ENCODE data around the gene JAZF1.
"Not testable (repeated sequence)": the region's sequence is repeated elsewhere in the genome, so short reads cannot be mapped to it uniquely, and the experiment has no call there.

Gene JAZF1

GRCh38 chr7:28016297-28016696 lies 164.3 kb downstream of the JAZF1 start:
- no peak for DNase-seq (ENCODE audit: low read depth in 1 of 2, low spot score in 1 of 2)

- DNase-seq (ENCODE audit: low read depth in 1 of 2, low spot score in 1 of 2) = no peak
These were observed 165.4 kb downstream of the JAZF1 start for GRCh38 chr7:28015169-28015568.

DNA sequence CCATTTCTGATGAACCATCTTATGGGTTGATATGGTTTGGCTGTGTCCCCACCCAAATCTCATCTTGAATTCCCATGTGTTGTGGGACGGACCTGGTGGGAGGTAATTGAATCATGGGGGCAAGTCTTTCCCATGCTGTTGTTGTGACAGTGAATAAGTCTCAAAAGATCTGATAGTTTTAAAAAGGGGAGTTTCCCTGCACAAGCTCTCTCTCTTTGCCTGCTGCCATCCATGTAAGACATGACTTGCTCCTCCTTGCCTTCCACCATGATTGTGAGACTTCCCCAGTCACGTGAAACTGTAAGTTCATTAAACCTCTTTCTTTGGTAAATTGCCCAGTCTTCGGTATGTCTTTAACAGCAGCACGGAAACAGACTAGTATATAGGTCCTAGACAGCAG lies 166.3 kb downstream of the JAZF1 start:
- DNase-seq (ENCODE audit: low read depth in 1 of 2, low spot score in 1 of 2) = not testable (repeated sequence)

DNA sequence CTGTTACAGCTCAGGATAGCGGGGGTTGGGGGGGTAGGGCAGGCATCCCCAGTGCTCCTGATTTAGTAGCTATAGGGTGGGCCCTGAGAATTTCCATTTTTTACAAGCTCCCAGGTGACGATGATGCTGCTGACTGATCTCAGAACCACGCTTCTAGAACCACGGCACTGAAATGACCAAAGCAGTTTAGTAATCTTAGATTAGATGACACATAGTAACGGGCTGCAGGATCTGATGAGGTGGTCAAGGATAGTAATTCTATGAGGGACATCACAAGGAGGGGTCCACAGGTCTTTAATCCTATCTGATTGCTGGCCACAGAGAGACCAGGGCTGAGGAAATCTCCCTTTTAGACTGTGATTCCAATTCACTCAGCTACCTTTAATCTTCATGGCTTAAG lies 167.2 kb downstream of the JAZF1 start:
- DNase-seq (ENCODE audit: low read depth in 1 of 2, low spot score in 1 of 2) = no peak

- no peak for DNase-seq (ENCODE audit: low read depth in 1 of 2, low spot score in 1 of 2)
These were observed 167.6 kb downstream of the JAZF1 start for GRCh38 chr7:28013019-28013418.

- no peak for DNase-seq (ENCODE audit: low read depth in 1 of 2, low spot score in 1 of 2)
These were observed 171.7 kb downstream of the JAZF1 start for GRCh38 chr7:28008911-28009310.

GRCh38 chr7:28008171-28008570 lies 172.4 kb downstream of the JAZF1 start:
- DNase-seq (ENCODE audit: low read depth in 1 of 2, low spot score in 1 of 2) = no peak

DNA sequence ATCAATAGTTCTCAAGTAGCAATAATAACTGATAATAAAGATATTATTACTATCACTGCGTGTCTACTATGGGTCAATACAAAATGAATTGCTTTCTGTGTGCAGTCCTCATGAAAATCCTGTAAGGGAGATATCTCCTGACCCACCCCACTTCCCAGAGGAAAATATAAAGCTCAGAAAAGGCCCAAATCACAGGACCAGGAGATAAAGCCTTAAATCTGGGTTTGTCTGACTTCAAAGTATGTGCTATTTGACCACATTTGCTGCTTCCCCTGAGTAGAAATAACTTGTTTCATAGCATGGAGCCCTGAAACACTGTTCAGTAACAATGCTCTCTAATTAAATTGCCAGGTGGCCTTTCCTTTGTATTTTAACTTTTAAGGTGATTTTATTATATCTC lies 174.1 kb downstream of the JAZF1 start:
- DNase-seq (ENCODE audit: low read depth in 1 of 2, low spot score in 1 of 2) = no peak

- DNase-seq (ENCODE audit: low read depth in 1 of 2, low spot score in 1 of 2) = no peak
These were observed 174.8 kb downstream of the JAZF1 start for GRCh38 chr7:28005847-28006231.

GRCh38 chr7:28005075-28005846 lies 175.3 kb downstream of the JAZF1 start:
- DNase-seq (ENCODE audit: low read depth in 1 of 2, low spot score in 1 of 2) = no peak

DNA sequence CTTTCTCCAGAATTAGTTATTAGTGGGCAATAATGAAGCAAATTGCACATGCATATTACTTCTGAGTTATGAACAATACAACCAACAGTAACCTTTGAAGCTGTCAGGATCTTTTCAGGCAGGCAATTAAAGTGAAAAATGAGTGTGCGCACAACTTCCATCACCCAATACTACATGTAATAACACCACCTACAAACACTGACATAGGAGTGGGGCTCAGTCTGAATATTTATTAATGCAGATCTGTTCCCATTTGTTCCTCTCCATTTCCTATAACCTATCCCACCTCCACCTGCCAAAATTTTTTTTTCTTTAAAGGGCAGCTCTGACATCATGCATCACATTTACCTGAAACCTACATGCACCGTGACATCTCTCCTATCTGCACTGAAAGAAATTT lies 177.2 kb downstream of the JAZF1 start:
- no peak for DNase-seq (ENCODE audit: low read depth in 1 of 2, low spot score in 1 of 2)

GRCh38 chr7:28002638-28003037 lies 178.0 kb downstream of the JAZF1 start:
- no peak for DNase-seq (ENCODE audit: low read depth in 1 of 2, low spot score in 1 of 2)

GRCh38 chr7:28001896-28002295 lies 178.7 kb downstream of the JAZF1 start:
- DNase-seq (ENCODE audit: low read depth in 1 of 2, low spot score in 1 of 2) = no peak

- DNase-seq (ENCODE audit: low read depth in 1 of 2, low spot score in 1 of 2) = no peak
These were observed 180.8 kb downstream of the JAZF1 start for GRCh38 chr7:27999829-28000228.

GRCh38 chr7:27998382-27998781 lies 182.2 kb downstream of the JAZF1 start:
- DNase-seq (ENCODE audit: low read depth in 1 of 2, low spot score in 1 of 2) = no peak

GRCh38 chr7:27997188-27997707 lies 183.3 kb downstream of the JAZF1 start:
- no peak for DNase-seq (ENCODE audit: low read depth in 1 of 2, low spot score in 1 of 2)

DNA sequence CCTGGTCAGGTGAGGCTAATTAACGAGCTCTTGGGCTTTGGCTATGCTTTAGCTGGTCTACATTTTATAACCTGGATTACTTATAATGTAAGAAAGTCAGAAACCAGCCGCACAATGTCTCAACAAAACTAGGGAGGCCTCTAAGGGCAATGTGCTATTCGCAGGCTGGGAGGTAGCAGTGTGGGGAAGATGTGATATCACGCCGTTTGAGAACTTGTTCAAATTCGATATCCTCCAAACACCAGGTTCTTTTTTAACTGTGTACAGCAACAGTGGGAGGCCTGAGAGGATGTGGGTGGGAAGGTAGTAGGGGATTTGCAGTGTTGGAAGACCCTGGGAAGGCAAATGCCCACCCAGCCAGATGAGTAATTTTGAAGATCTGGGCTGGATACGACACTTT lies 184.5 kb downstream of the JAZF1 start:
- no peak for DNase-seq (ENCODE audit: low read depth in 1 of 2, low spot score in 1 of 2)

DNA sequence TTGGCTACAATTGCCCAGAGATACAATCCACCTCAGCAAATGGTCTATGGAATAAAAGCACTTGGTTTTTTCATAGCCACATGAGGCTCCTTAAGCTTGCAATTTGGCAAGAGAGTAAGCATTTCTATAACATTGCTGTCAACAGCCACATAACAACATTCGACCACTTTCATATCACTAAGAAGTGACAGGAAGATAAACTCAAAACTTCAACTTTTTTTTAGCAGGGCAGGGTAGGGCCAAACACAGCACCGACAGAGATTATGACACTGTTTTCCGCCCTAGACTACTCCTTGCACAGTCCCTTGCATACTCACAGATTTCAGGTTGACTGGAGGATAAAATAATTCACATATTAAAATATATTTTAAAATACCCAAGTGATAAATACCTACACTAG lies 185.4 kb downstream of the JAZF1 start:
- no peak for DNase-seq (ENCODE audit: low read depth in 1 of 2, low spot score in 1 of 2)

DNA sequence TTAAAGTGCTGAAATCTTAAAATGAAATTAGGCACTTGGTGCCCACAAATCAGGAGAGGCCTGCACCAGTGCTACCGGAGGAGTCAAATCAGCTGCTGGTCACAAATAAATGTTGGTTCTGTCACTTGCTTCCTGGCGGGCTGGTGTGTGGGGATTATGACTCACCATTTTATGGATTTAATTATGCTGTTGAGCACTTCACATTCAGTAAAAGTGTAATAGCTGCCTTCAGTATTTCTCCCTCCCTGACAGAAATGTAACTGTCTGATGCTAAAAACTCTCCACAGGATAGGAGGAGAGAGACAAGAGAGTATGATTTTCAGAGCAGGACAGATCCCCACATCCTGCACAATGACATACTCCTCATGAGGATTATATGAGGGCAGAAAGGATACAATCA lies 186.0 kb downstream of the JAZF1 start:
- no peak for DNase-seq (ENCODE audit: low read depth in 1 of 2, low spot score in 1 of 2)

DNA sequence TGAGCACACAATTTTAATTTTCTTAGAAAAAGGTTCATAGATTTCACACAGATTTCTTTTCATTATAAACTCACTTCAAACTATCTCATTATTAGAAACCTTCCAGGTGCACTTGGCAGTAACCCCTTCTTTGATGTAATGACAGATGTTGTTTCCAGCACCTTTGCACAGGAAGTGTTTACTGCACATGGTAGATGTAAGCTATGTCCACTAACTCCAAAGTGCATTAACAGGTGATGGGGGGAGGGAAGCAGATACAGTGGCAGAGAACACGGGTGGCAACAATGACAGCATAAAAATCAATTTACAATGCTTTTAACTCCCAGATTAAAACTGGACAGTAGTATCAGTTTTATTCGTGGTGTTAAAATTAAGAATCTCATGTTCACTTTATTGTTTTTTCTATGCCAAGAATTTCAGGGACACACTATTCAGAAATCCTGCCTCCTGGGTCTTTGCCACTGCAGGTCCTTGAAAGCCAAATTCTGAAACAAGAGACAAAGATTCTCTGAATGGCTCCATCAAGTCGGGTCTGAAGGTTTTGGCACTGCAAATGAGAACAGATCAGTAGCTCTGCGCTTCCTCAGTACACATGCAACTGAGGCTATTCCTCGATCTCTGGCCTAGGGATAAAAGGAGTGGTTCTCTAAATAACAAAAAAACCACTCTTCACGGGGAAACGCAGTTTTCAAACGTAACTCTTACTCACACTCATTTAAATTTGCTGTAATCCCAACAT lies 187.7 kb downstream of the JAZF1 start:
- no peak for DNase-seq (ENCODE audit: low read depth in 1 of 2, low spot score in 1 of 2)

GRCh38 chr7:27992097-27992496 lies 188.5 kb downstream of the JAZF1 start:
- no peak for DNase-seq (ENCODE audit: low read depth in 1 of 2, low spot score in 1 of 2)

DNA sequence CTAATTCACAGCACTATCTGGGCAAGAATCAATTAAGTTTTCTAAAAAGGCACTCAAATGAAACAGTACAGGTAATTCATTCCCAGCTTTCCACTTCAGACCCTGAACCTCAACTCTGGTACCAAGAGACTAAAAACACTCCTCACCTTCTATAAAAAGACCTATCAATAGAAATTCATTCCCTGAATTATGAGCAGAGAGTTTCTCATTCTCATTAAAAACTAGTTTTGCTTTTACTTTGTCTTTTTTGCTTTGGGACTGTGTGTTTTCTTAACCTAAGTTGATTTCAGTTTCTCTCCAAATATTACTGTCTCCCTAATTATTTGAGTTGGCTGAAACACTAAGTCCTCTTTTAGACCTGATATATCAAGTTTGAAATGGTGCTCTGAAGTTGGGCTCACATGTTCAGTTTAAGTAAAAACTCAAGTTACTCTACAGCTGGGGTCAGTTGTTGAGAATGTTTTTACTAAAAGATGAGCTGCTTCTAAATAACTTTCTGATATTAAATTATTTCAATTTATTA lies 189.5 kb downstream of the JAZF1 start:
- DNase-seq (ENCODE audit: low read depth in 1 of 2, low spot score in 1 of 2) = no peak

All from activated CD4-positive, alpha-beta T cell treated with anti-CD3 and anti-CD28 coated beads, Interleukin-2, amount 50 U/mL, for 24 hours (primary cell).